GM18511 (cell line): ENCODE measurements around the gene USP10.
A peak's percentile ranks its signal among the peaks of the same experiment; 100 is the strongest.
"Not testable (repeated sequence)": the region's sequence is repeated elsewhere in the genome, so short reads cannot be mapped to it uniquely, and the experiment has no call there.

Experiments used
- ATAC-seq: cut with Tn5 transposase; IDR thresholded peaks from one replicate; pipeline ENCODE4 v1.9.1; 2021; ENCODE audit warnings: mild to moderate bottlenecking, moderate library complexity; ENCODE audit not compliant: unreplicated experiment

Gene USP10

DNA sequence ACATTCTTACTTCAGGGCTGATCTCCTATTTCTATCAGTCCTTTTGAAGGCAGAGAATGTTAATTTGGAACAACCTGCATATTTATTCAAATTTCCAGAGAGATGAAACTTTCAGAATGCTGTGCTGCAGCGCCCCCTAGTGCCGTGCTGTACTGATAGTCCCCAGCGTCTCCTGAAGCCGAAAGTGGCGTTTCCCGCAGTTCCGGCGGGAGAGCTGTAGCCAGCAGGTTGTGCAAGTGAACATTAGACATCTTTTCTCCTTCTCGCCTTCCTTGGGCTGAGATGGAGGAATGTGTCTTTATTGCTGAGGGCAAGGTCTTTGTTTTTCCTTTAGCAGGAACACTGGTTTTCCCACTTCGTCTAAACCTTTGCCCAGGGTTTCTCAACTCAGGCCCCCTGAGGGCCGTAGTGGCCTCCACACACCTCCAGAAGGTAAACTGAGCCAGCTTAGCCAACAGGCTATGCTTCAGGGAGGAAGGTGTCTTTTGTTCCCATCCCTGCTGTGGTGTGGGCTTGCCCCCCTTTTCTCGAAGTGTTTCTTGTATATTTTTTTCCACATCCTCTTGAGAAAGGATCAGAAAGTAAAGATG, 26.4 kb downstream of the USP10 start:
- ATAC-seq, result peak; percentile 41

DNA sequence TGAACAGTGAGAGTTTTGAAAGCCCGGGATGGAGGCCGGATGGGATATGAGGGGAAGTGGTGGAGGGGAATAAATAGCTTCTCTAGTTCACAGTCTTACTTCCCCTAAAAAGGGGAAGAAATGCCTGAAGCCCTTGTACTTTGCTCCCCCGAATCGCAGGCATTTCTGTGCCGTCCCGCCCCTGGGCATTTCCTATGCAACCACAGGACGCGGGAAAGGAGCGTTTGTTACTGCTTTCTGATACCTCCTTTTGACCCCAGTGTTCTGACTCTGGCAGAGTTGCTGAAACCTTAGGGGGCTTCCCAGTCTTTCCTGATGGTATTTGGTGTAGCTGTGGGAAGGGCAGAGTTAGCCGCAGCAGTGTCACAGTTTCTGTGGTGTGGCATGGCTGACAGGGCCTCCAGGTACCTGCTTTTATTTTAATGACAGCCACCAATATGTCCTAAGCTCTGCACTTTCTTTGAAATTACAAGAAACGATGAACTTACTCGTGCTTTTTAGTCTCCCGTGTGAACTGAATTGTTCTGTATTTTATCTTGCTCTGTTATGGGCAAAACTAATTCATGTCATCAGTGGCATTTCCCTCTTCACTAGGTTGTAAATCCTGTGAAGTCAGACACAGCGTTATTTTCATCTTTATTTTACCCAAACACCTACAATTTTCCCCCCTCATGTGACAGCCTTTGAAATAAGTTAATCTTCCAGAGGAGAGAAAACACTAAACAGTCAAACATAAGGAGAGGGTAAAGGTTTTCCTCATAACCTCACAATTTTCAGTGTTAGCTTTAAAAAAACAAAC, 27.1 kb downstream of the USP10 start:
- peak; percentile 41 for ATAC-seq

DNA sequence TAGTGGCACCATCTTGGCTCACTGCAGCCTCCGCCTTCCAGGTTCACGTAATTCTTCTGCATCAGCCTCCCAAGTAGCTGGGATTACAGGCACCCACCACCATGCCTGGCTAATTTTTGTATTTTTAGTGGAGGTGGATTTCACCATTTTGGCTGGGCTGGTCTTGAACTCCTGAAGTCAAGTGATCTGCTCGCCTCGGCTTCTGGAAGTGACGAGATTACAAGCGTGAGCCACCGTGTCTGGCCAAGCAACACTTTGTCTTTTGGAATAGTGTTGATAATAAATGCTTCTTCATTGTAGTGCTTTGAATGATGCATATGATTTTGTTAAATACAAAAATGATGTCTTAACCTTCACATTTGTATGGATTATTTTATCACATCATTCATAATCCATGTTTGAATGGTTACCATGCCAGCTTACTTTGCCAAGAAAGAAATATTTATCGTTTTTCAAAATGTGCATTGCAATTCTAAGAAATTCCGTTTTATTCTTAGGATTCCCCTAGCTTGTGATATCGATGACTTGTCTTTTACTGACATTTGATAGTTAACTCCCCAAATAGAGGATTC, 29.1 kb downstream of the USP10 start:
- no peak for ATAC-seq

- ATAC-seq, result peak; percentile 9
These were observed 30.0 kb downstream of the USP10 start for GRCh38 chr16:84729716-84730320.

DNA sequence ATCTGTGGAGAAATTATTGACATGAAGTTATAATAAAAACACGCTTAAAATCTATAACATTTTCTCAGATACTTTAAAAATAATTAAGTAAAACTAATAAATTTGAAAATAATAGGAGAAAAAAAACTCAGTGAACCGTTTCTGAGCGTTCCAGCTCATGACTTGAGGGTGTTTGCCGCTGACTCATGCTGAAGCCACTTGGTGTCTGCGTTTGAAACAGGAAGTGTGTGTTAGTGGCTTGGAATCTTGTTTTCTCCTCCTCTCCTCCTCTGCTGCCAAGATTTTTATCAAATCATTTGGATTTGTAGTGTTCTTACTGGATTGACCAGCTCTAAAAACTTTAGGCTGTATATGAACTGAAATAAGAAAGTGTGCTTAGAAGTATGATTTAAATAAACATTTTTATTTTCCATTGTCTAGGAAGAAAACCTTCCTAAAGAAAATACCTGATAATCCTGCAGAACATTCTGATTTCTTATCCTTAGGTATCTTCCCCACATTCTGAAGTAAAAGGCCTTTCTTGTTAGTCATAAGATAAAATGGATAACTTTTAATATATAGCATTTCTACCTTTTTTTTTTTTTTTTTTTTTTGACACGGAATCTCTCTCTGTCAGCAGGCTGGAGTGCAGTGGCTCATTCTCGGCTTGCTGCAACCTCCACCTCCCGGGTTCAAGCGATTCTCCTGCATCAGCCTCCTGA, 30.8 kb downstream of the USP10 start:
- peak; percentile 56 for ATAC-seq

DNA sequence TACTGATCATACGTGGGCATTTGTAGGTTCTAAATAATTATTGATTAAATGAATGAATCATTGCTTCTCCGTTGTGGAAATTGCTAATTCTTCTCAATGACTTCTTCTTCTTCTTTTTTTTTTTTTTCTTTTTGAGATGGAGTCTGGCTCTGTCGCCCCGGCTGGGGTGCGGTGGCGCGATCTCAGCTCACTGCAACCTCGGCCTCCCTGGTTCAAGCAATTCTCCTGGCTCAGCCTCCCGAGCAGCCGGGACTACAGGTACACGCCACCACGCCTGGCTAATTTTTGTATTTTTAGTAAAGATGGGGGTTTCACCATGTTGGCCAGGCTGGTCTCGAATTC, 32.5 kb downstream of the USP10 start:
- not testable (repeated sequence) for ATAC-seq

DNA sequence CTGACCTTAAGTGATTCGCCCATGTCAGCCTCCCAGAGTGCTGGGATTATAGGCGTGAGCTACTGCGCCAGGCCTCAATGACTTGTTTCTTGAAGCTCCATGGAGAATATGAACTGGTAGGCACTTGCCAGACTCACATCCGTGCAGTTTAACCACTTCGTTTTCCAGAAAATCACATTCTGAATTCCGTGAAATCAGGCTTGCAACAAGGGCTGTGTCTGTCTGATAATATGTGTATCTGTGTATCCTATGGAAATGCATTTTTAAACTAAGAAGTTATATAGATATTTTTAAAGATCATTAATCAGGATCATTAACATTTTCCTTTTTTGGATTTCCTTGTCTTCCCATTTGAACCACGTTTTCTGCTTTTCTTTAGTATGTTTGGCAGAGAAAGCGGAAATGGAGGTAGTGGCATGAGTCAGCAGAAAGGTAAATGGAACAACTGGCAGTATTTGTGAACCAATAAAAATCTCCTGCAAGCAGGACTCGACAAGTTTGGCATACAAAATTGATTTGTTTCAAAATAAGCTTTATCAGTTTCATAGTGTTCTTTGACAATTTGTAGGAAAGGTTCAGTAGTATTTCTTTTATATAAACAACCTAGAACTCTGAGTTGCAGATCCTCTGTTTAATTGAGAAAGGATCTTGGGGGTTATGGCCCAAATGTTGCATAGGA, 33.0 kb downstream of the USP10 start:
- no peak for ATAC-seq

DNA sequence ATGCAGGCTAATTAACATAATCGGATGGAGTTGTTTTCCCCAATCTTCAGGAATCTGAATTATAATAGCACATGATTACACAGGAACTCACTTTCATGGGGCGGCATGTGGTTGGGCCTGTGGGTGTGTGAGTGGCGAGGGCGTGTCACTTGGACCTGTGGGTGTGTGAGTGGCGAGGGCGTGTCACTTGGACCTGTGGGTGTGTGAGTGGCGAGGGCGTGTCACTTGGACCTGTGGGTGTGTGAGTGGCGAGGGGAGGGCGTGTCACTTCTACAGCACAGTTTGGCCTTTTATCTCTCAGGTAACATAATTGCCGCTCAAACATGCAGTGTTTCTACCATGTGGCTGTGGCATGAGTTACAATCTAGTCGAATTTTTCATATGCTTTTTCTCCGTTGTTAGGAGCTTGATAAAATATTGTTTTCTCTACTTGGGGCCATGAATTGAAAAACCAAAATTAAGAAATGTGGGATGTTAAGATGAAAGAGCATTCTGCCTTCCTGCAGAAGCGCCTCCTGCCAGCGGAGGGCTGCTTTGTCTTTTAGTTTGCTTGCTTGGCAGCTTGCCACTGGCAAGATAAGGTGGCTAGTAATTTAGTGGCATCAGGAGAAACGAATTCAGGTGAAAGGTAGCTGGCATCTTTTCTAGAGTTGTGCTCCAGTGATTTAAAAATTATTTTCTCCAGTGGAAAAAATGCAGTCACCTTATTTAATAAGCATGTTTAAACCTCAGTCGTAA, 36.2 kb downstream of the USP10 start:
- no peak for ATAC-seq

DNA sequence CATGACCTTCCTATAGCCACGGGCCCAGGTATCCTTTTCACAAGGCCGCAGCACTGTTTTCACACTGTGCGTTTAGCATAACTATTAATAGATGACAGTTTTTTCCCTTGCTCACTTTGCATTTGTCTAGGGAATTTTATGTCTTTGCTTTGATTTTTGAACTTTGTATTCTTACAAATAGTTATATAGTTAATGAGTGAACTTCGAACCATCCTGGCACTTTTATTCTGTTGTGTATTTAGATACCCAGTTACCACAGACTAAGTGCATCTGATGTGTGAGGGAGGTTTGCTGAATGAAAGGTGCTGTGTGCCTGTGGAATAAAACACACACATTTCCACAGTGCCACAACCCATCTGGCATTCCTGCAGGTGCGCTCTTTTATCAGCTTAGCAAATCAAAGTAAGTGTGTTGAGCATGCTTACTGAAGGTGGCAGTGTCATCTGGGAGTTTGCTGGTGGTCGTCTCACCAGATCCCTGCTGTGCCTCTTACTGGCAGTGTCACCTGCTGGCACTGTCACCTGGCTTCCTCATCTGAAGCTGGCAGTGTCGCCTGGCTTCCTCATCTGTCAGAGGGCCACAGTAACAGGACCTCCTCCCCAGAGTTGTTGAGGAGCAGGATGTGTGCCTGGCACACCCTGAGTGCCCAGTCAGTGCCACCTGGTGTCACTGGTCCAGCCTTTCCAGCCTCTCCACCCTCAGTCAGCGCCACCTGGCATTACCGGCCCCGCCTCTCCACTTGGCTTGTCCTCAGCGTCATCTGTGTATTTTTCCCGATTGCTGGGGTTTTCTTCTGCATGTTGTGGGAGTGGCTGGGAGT, 37.6 kb downstream of the USP10 start:
- no peak for ATAC-seq

GRCh38 chr16:84738255-84739038, 38.6 kb downstream of the USP10 start:
- ATAC-seq, result peak; percentile 69

GRCh38 chr16:84739349-84740124, 39.7 kb downstream of the USP10 start:
- no peak for ATAC-seq

- no peak for ATAC-seq
These were observed 40.9 kb downstream of the USP10 start for GRCh38 chr16:84740596-84741116.

DNA sequence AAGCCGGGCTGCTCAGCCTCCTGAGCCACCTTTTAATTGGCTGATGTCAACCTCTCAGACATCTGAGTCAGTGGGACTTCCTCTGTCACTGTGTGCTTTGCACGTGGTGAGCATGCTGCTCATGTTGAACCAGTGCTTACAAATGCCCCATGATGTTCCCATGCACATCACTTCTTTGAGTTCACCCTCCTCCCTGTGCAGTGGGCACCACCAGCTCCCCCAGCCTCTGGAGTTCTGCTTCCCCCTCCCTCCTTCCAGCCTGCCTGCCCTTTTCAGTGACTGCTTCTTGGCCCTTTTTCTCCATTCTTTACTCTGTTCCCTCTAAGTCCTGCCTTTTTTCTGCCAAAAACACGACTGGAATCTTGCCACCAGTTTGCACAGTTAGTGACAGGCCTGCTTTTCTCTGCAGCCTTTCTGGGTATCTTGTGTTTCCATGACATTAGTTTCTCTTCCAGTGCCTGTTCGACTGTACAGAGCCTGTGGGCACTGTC, 41.6 kb downstream of the USP10 start:
- no peak for ATAC-seq

GRCh38 chr16:84742641-84743092, 42.9 kb downstream of the USP10 start:
- no peak for ATAC-seq

- no peak for ATAC-seq
These were observed 46.4 kb downstream of the USP10 start for GRCh38 chr16:84746231-84746630.

DNA sequence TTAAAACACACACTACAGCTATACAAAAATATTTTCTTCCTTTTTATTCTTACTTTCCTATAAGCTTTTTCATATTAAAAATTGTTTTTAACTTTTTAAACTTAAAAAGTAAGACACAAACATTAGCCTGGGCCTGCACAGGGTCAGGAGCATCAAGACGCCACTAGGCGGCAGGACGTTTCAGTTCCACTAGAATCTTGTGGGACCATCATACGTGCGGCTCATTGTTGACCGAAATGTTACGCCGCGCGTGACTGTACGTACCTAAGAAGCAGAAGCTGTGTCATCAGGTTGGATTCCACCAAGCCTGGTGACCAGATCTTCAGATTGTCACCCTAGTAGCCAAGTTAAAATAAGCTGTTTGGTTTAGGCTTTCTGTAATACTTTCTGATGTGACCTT, 47.1 kb downstream of the USP10 start:
- ATAC-seq, result no peak

- ATAC-seq, result not testable (repeated sequence)
These were observed 48.4 kb downstream of the USP10 start for GRCh38 chr16:84748247-84748646.
